ENCODE measurements around the gene XDH. TPM values are rescaled to one million over a fixed set of nuclear protein-coding genes. Genes with fewer than 3 reads are reported as not detected.

XDH gene
- total RNA-seq, 1 donor from 2014 or later, result 7.5 TPM

DNA sequence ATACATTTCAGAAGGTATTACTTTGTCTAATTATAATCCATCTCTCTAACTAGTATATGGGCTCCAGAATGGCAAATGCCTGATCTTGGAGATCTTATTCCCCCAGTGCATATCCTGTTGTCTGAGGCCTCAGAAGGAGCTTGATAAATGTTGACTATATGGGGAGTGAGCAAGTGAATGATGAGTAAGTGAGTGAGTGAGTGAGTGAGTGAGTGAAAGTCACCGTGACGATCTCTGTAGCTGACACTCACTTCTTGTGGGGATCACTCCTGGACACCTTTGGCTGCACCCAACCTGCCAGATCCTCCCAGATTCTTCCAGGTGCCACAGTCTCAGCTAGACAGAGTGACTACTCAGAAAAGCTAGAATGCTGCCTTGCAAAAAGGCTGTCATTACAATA is 2.8 kb downstream of the XDH start:
- Histone ChIP-seq H3F3A (ENCODE audit: low read depth) (no peaks in the 10 kb centered on the region), H3K79me2 (ENCODE audit: low read depth) (no peaks in the 10 kb centered on the region), H2AFZ (replicated peaks) (no peak overlapping the region), H3K9ac (no peak overlapping the region), H3K27me3 (no peaks in the 10 kb centered on the region), H3K4me2 (no peak overlapping the region), H4K20me1 (ENCODE audit: low read depth) (no peaks in the 10 kb centered on the region), H3K36me3 (no peaks in the 10 kb centered on the region), H3K4me3 (no peak overlapping the region), H3K4me1 (no peaks in the 10 kb centered on the region), H3K27ac (no peak overlapping the region), H3K9me3 (ENCODE audit: low read depth) (no peaks in the 10 kb centered on the region)
- Mint-ChIP-seq H3K27ac (no peak overlapping the region), H3K9me3 (no peaks in the 10 kb centered on the region), H3K4me1 (no peaks in the 10 kb centered on the region), H3K27me3 (ENCODE audit: insufficient read depth, low read depth) (no peaks in the 10 kb centered on the region), H3K4me3 (no peak overlapping the region), H3K36me3 (no peaks in the 10 kb centered on the region)
- no peak for DNase-seq (ENCODE audit: low spot score)
- TF ChIP-seq EZH2phosphoT487 (IDR thresholded peaks at IDR 0.05) (no peak), EZH2 (IDR thresholded peaks at IDR 0.05) (no peak)
- TF ChIP-seq, protein P1, sequence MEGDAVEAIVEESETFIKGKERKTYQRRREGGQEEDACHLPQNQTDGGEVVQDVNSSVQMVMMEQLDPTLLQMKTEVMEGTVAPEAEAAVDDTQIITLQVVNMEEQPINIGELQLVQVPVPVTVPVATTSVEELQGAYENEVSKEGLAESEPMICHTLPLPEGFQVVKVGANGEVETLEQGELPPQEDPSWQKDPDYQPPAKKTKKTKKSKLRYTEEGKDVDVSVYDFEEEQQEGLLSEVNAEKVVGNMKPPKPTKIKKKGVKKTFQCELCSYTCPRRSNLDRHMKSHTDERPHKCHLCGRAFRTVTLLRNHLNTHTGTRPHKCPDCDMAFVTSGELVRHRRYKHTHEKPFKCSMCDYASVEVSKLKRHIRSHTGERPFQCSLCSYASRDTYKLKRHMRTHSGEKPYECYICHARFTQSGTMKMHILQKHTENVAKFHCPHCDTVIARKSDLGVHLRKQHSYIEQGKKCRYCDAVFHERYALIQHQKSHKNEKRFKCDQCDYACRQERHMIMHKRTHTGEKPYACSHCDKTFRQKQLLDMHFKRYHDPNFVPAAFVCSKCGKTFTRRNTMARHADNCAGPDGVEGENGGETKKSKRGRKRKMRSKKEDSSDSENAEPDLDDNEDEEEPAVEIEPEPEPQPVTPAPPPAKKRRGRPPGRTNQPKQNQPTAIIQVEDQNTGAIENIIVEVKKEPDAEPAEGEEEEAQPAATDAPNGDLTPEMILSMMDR (IDR thresholded peaks at IDR 0.05), result no peak

DNA sequence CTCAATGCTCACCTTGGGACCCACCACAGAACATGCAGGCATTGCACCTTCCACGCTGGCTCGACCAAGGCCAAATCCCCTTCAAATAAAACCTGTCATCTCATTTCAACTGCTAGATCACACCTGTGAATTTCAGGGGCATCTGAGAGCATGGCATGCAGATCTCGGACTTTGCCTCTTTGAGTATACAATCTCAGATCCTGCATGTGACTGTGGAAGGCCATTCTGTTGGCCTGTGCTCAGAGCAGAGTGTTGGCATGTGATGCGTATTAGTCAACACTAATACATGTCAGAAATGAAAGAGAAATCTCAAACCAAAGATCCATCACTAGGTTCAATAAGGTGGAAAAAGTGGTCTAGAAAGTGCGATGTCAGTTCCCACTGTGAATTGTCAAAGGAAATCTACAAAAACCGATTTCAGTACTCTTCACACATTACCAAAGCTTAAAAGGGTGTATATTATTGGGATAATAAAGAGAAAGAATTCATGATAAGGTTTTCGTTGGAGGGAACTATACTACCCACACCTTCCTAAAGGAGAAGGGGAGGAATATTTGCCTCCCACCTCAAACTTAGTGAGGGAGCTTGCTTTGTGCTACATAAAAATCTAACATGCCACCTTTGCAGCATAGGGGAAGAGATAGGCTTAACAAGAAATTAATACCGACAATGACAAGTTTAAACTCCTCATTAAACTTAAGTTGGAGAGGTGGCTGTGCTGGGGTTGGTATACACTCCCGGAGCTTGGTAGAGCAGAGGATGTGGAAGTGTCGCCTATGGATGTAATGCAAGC is 7.8 kb downstream of the XDH start:
- no peaks in the 10 kb centered on the region for H3K36me3 Mint-ChIP-seq

DNA sequence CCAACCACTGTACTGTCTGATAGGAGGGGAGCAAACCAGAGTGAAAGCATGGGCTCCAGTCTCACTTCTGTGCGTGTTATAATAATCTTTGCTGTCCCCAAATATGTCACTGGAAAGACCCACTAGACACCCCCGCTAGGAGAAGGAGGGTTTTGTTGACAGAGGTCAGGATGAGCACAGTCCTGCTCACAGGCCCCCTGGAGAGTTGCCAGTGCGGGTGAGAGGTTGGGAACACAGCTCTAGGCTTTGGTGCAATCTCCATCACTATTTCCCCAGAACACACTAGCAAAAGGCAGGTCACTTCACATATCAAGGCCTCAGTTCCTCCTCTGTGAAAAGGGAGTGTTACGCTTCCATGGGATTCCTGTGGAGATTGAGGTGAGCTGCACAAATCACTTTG is 9.7 kb downstream of the XDH start:
- Histone ChIP-seq H3K36me3 (no peaks in the 10 kb centered on the region), H3K9me3 (ENCODE audit: low read depth) (no peaks in the 10 kb centered on the region), H3K27ac (no peak overlapping the region), H3K27me3 (no peaks in the 10 kb centered on the region), H3K79me2 (ENCODE audit: low read depth) (no peaks in the 10 kb centered on the region), H3K4me2 (no peak overlapping the region), H4K20me1 (ENCODE audit: low read depth) (no peaks in the 10 kb centered on the region), H3K4me1 (peaks cover 13% of the 10 kb centered on the region), H2AFZ (replicated peaks) (no peak overlapping the region), H3K4me3 (no peak overlapping the region), H3F3A (ENCODE audit: low read depth) (no peaks in the 10 kb centered on the region), H3K9ac (no peak overlapping the region)
- Mint-ChIP-seq H3K27me3 (ENCODE audit: insufficient read depth, low read depth) (peaks cover 3% of the 10 kb centered on the region), H3K36me3 (no peaks in the 10 kb centered on the region), H3K4me1 (peaks cover 11% of the 10 kb centered on the region), H3K4me3 (no peak overlapping the region), H3K9me3 (no peaks in the 10 kb centered on the region), H3K27ac (no peak overlapping the region)
- TF ChIP-seq EZH2phosphoT487 (IDR thresholded peaks at IDR 0.05) (no peak), EZH2 (IDR thresholded peaks at IDR 0.05) (no peak)
- TF ChIP-seq, protein P1 (IDR thresholded peaks at IDR 0.05), result no peak
- DNase-seq (ENCODE audit: low spot score), result no peak

More for the DNA sequence above, 7.8 kb downstream of the XDH start:
- peaks cover 13% of the 10 kb centered on the region for H3K4me1 ChIP-seq
- no peaks in the 10 kb centered on the region for H3K9me3 ChIP-seq (ENCODE audit: low read depth)
- no peak for DNase-seq (ENCODE audit: low spot score)
- H3F3A ChIP-seq (ENCODE audit: low read depth), result no peaks in the 10 kb centered on the region
- no peak overlapping the region for H3K4me2 ChIP-seq
- Mint-ChIP-seq H3K27ac (no peak overlapping the region), H3K9me3 (no peaks in the 10 kb centered on the region), H3K27me3 (ENCODE audit: insufficient read depth, low read depth) (peaks cover 3% of the 10 kb centered on the region), H3K4me1 (peaks cover 9% of the 10 kb centered on the region), H3K4me3 (no peak overlapping the region)
- TF ChIP-seq EZH2phosphoT487 (IDR thresholded peaks at IDR 0.05) (no peak), EZH2 (IDR thresholded peaks at IDR 0.05) (no peak)
- TF ChIP-seq, protein P1 (IDR thresholded peaks at IDR 0.05), result no peak
- H3K9ac ChIP-seq, result no peak overlapping the region
- H2AFZ ChIP-seq (replicated peaks), result no peak overlapping the region
- H3K4me3 ChIP-seq, result no peak overlapping the region
- H3K27me3 ChIP-seq, result no peaks in the 10 kb centered on the region
- H3K27ac ChIP-seq, result no peak overlapping the region
- H4K20me1 ChIP-seq (ENCODE audit: low read depth), result no peaks in the 10 kb centered on the region
- H3K79me2 ChIP-seq (ENCODE audit: low read depth), result no peaks in the 10 kb centered on the region
- H3K36me3 ChIP-seq, result no peaks in the 10 kb centered on the region
